GM19438 (cell line): ENCODE results near the gene ZNF385A.
"Not testable (repeated sequence)": the region's sequence is repeated elsewhere in the genome, so short reads cannot be mapped to it uniquely, and the experiment has no call there.

Experiments
- ATAC-seq: cut with Tn5 transposase; IDR thresholded peaks from one replicate; pipeline ENCODE4 v1.9.1; 2021; ENCODE audit warnings: low read depth; ENCODE audit not compliant: unreplicated experiment

The ZNF385A gene

GRCh38 chr12:54358191-54358944 lies 26.2 kb downstream of the ZNF385A start:
- ATAC-seq = no peak

GRCh38 chr12:54357506-54358190 lies 26.9 kb downstream of the ZNF385A start:
- no peak for ATAC-seq

- ATAC-seq = no peak
Observed at GRCh38 chr12:54356951-54357356, 27.6 kb downstream of the ZNF385A start.

GRCh38 chr12:54356228-54356627 lies 28.3 kb downstream of the ZNF385A start:
- no peak for ATAC-seq

DNA sequence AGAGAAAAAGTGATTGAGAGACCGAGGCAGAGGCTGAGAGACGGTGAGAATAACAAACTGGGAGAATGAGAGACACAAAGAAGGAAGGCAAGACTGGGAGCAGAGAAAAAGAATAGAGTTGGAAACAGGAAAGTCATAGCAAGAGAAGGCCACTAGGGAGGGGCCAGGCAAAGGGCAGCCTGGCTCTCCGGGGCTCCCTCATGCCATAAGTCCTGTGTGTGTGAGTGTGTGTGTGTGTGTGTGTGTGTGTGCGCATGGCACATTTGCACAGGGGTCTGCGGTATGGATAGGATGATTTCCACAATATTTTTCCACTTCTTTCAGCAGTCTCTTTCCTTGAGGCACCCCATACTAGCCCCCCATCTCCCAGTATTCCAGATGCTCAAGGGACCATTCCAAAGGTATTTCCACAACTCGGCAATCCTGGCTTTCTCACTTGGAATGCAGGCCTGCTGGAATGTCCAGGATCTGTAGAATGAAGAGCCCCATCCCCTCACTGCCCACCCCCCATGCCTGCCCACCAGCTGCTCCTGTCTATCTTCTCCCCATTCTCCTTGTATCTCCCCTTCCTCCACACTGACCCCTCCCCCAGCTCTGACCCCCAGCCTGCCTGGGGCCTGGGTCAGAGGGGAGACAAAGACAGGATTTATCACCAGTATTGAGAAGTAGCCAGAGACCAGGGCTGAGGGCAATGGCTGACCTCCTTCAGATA lies 29.3 kb downstream of the ZNF385A start:
- ATAC-seq = no peak

DNA sequence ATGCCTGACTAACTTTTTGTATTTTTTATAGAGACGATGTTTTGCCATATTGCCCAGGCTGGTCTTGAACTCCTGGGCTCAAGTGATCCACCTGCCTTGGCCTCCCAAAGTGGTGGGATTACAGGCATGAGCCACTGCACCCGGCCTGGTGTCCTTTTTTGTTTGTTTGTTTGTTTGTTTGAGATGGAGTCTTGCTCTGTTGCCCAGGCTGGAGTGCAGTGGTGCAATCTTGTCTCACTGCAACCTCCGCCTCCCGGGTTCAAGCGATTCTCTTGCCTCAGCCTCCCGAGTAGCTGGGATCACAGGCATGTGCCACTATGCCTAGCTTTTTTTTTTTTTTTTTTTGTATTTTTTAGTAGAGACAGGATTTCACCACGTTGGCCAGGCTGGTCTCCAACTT lies 30.3 kb downstream of the ZNF385A start:
- ATAC-seq = not testable (repeated sequence)

DNA sequence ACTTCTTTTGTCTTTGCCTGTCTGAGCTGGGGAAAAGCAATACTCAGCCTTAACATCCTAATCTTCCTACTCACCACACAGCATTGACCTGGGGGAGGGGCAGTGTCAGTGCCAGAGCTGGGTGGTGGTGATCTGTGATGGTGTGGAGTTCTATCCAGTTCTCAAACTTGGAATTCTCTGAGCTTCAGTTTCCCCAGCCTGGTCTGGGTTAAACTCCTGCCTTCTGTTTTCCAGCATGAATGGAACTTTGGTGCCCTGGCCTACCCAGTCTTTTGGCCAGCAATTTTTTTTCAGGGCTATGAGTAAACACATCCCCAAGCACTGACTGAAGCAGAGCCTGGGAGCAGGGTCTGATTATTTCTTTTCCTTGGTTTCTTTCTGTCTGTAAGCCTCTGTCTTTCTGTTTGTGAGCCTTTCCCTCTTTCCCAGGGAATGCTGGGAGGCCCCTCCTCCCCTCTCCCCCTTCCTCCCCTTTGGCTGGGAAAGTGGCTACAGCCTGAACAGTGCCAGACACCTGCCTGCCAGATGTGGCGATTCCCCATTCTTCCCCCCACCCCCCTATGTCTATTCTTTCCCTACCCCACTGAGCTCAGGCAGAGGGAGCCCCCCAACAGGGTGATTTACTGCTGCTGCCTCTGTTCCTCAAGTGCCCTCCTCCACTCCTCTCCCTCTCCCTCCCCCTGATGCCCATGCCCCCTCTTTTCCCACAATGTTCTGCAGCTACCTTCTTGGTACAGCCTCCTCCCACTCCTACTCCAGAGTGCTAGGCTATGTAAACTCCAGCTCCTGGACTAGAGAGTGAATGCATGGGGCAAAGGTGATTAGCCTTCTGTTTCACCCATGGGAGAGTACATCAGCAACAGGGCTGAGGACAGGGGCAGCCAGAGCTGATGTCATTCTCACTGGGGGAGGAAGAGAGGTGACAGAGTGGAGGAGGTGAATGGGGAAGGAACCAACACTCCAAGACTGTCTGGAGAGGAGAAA lies 31.4 kb downstream of the ZNF385A start:
- no peak for ATAC-seq

DNA sequence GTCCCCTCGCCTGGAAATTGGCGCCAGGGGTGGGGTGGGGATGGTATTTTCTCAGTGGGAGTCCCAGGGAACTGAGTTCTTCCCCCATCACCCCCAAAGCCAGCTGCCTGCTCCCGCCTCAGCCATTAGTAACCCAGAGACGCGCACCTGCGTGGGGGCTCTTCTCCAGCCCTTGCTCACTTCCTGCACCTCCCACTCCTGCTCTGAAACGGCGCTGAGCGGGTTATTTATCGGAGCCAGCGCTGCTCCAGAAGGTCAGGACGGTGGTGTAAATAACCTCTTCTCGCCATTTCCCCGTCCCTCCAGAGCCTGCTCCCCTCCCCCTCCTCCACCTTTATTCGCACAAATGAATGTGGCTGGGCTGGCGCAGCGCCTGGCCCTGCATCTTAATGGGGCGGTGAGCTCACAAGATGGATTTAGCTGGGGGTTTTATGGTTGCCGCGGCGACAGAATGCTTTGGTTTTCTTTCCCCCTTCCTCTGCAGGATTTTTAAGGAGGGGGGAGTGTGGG lies 32.5 kb downstream of the ZNF385A start:
- no peak for ATAC-seq

DNA sequence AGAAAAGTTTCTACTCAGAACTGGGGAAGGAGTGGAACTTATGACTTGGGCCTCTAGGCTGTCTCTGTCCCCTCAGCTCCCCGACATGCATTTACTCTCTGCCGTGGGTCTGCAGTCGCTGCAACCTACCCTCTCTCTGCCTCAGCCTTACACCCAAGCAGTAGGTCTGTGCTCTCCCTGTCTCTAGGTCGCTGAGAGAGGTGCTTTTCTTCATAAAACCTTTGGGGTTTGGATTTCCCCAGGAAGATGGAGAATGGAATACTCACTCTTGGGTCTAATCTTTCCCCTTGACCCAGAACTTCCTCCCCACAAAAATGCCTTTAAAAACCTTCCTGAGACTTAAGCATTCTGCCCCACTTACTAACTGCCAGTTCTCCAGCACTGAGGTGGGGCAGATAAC lies 33.2 kb downstream of the ZNF385A start:
- ATAC-seq = no peak

DNA sequence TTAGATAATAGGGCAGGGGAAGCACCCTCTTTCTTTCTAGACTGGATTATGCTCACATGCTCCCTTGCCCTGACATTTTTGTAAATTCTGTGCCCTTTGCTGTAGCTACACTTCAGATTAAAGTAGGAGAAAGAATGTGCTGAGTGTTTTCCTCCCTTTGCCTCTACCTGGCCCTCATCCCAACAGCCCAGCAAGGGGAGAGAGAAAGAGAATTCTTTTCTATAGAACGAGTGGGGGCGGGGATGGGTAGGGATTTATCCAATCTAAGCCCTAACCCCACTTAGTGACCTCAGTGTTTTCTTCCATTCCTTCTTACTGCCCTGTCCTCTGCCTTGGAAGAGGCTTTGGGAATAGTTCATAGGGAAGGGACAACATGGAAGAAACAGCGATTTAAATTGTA lies 33.8 kb downstream of the ZNF385A start:
- ATAC-seq = no peak

DNA sequence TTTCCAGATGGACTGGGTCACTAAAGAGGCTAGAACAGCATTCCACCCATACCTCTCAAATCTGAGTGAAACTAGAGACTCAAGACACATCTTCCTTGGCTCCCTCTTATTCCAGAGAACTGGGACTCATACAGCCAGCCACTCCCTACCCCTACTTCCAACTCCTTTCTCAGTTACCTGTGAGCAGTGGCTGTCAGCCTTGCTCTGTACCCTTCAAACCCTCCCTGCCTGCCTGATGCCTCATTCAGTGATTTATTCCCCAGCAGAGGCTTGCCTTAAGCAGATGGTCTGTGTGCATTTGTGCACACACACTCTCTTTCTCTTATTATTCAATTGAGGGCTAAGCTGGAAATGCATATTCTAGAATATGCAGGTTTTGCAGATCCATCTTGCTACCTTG lies 34.9 kb downstream of the ZNF385A start:
- ATAC-seq = no peak

DNA sequence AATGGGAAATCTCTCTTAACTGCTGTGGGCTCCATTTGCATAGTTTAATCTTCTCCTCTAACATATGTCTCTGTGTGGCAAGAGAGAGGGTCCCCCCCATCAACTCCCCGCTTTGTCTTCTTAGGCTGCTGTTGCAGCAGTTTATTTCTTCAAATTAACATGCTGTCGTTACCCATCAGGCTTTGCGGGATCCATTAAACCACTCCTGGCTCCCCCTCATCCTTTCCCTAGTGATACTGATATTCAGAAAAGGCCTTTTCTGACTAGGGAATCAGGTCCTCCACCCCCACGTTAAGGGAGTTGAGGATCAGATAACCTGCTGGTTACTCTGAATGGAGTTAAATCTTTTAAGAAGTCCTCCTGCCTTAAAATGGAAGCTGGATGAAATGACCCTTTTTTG lies 35.5 kb downstream of the ZNF385A start:
- no peak for ATAC-seq

- ATAC-seq = no peak
Observed at GRCh38 chr12:54341378-54342300, 42.9 kb downstream of the ZNF385A start.

- no peak for ATAC-seq
Observed at GRCh38 chr12:54340846-54341245, 43.7 kb downstream of the ZNF385A start.

DNA sequence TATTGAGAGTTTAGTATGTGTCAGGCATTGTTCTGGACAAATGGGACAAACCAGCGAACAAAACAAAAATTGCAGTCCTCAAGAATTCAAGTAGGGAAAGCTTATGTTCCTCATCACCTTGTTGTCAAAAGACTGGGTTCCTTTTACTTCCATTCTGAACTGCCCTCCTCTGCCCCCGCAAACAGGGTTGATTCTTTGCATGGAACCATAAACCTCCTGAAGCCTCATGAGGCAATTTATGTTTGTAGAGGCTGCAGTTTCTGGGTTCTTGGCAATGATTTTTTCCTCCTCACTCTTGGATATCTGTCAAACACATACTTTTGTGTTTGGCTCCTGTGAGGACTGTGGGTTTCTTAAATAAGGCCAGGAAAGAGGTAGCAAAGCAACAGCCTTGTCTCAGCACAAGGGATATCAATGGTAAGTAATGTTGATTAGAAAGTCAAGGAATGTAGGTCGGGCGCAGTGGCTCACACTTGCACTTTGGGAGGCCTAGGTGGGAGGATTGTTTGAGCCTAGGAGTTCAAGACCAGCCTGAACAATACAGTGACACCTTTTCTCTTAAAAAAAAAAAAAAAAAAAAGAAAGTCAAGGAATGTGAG lies 45.7 kb downstream of the ZNF385A start:
- ATAC-seq = no peak

DNA sequence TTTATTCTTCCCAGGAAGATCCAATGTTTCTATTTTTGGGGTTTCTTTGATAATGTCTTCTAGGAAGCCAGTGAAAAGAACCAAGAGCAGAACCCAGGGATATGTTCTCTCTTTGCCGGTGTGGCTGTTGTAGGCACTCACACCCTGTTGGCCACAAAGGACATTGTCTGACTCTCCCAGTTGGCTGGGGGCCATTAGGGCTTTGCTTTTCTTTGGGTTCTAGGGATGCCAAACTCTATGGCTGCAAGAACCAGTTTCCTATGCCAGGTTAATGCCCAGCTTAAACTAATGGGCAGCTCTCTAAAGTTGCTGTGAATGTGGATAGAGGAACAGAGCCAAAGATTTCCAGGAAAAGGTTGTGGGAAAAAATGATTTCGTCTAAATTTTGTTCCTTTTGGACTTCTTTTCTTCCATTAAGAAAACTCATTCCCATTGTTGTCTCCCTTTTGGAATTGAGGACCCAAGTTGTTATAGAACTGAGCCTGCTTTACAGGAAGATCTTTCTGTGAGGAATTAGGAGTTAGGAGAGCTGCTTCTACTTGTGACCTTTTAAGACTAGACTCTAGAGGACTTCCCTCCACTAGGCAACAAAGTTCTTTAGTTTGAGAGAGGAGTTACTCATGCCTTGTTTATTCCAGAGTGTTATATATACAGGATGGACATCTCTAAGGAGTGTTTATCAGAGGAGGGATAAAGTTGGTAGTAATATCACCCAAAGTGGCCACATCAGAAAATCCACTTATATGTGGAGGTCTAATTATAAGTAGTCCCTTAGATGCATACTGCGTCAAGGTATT lies 46.5 kb downstream of the ZNF385A start:
- no peak for ATAC-seq

DNA sequence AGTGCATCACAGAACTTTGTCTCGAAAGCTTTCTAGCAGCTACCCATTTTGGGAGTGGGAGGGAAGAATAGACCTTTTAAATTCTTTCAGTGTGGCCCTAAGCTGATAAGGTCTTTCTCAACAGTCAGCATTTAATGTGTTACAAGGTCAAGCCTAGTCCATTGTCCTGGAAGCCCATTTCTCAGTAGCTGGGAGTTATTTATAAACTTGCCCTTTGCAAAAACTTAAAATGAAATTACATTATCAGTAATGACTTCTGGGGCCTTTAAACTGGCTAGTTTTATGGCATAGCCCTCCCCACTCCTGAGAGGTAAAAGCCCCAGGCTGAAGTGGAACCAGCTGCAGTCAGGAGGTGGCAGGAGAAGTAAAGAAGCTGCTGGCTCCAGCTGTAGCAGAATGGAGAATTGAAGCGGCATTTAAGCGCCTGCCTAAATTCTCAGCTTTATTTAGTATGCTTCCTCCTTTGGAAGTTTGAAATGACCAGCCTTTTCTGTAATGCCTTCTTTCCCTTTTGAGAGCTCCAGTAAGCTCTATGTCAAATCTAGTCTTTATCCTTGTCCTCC lies 47.2 kb downstream of the ZNF385A start:
- no peak for ATAC-seq
